GM12878 (cell line): ENCODE measurements around the gene PCCA. TPM values are rescaled to one million over a fixed set of nuclear protein-coding genes. Genes with fewer than 3 reads are reported as not detected.

Experiments used
- ATAC-seq: fragments of 200-7000 bp; cut with Tn5 transposase; 3 replicates; pipeline ENCODE4 v1.9.1; 2020; ENCODE audit warnings: mild to moderate bottlenecking, moderate library complexity
- BruUV-seq: library from RNA; stranded (reverse); fragments of 400-500 nt; replicated peaks from 2 replicates; lab custom pipeline; 2021; lab: Mats Ljungman, UMichigan
- CTCF ChIA-PET: fragments of 300-600 bp; sonication (Branson Sonifier 250); formaldehyde crosslinking; extraction: SDS; loops from one replicate; lab custom pipeline; 2021; ENCODE audit warnings: inconsistent platforms; lab: Yijun Ruan, JAX
- POLR2A ChIA-PET: fragments of 350-600 bp; formaldehyde crosslinking; extraction: SDS; loops from one replicate; lab custom pipeline; 2021; ENCODE audit warnings: inconsistent platforms; lab: Charles Lee
- RAD21 ChIA-PET: fragments of 300-600 bp; sonication (Branson Sonifier 250); formaldehyde crosslinking; loops from one replicate; lab custom pipeline; 2023; ENCODE audit warnings: antibody characterized with exemption; ENCODE audit not compliant: unreplicated experiment; lab: Charles Lee
- SMC1A ChIA-PET: fragments of 300-600 bp; sonication (Branson Sonifier 250); formaldehyde crosslinking; loops from one replicate; lab custom pipeline; 2023; ENCODE audit not compliant: unreplicated experiment, uncharacterized antibody; lab: Charles Lee
- DNase-seq: peaks from one replicate; pipeline ENCODE4 v3.0.0-alpha.2; 2011; ENCODE audit warnings: low read depth, low spot score
- FAIRE-seq: peaks from 3 replicates; lab custom pipeline; 2011; peaks lifted over from hg19 to GRCh38; lab: Jason Lieb, UNC
- H2AFZ ChIP-seq: 2 replicates; pipeline ENCODE4 v1.6.0; 2011; ENCODE audit warnings: low read depth, low read length, control low read depth; ENCODE audit not compliant: control insufficient read depth
- H3K27ac ChIP-seq: 2 replicates; pipeline ENCODE4 v1.5.1; 2011; ENCODE audit warnings: control low read depth; ENCODE audit not compliant: control insufficient read depth, insufficient read depth
- H3K27me3 ChIP-seq, 2 experiments: replicated peaks in 1 of 2; 2 replicates each; pipeline versions ENCODE4 v1.6.0 to v1.6.1; 2011; ENCODE audit warnings: low read length in 1 of 2; ENCODE audit not compliant: control insufficient read depth in 2 of 2, insufficient read depth in 2 of 2
- H3K36me3 ChIP-seq, 2 experiments: 2 replicates each; pipeline ENCODE4 v1.5.1; 2011; ENCODE audit warnings: low read length in 1 of 2; ENCODE audit not compliant: control insufficient read depth in 2 of 2, insufficient read depth in 2 of 2
- H3K4me1 ChIP-seq: 2 replicates; pipeline ENCODE4 v1.6.1; 2011; ENCODE audit warnings: mild to moderate bottlenecking, low read length, moderate library complexity, mixed read lengths; ENCODE audit not compliant: control insufficient read depth, insufficient read depth
- H3K4me2 ChIP-seq: 2 replicates; pipeline ENCODE4 v1.6.0; 2011; ENCODE audit warnings: control low read depth; ENCODE audit not compliant: control insufficient read depth, insufficient read depth
- H3K4me3 ChIP-seq: fragments of 200-600 bp; sonication (generic); 2 replicates; pipeline ENCODE4 v1.5.1; 2016
- H3K79me2 ChIP-seq: 2 replicates; pipeline ENCODE4 v1.6.0; 2011; ENCODE audit warnings: low read length; ENCODE audit not compliant: control insufficient read depth, insufficient read depth
- H3K9ac ChIP-seq: 2 replicates; pipeline ENCODE4 v1.8.0; 2011; ENCODE audit warnings: low read length, control low read depth, mixed read lengths; ENCODE audit not compliant: control insufficient read depth, insufficient read depth
- H3K9me3 ChIP-seq: replicated peaks from 3 replicates; pipeline ENCODE4 v1.5.1; 2011; ENCODE audit warnings: mild to moderate bottlenecking, low read length; ENCODE audit not compliant: control insufficient read depth, insufficient read depth
- H4K20me1 ChIP-seq: 2 replicates; pipeline ENCODE4 v1.6.0; 2011; ENCODE audit not compliant: control insufficient read depth, insufficient read depth
- BCLAF1 ChIP-seq: fragments of 450-650 bp; IDR thresholded peaks from 2 replicates; pipeline ENCODE4 v1.6.1; 2017; ENCODE audit warnings: antibody characterized with exemption, mild to moderate bottlenecking, moderate library complexity
- MTA3 ChIP-seq: IDR thresholded peaks from 2 replicates; pipeline ENCODE4 v1.6.1; 2012; ENCODE audit warnings: low read length, inconsistent platforms, borderline replicate concordance
- NR2F1 ChIP-seq: fragments of 450-650 bp; conservative IDR thresholded peaks from 2 replicates; pipeline ENCODE4 v1.6.1; 2017; ENCODE audit warnings: mild to moderate bottlenecking
- PML ChIP-seq: IDR thresholded peaks from 2 replicates; pipeline ENCODE4 v1.6.1; 2012; ENCODE audit warnings: low read length, inconsistent platforms
- SIX5 ChIP-seq: IDR thresholded peaks from 2 replicates; pipeline ENCODE4 v1.6.1; 2011; ENCODE audit warnings: mild to moderate bottlenecking, low read depth, low read length, moderate library complexity; ENCODE audit not compliant: severe bottlenecking
- ZBTB11 ChIP-seq: fragments of 450-650 bp; formaldehyde crosslinking; IDR thresholded peaks from 2 replicates; pipeline ENCODE4 v1.5.0; 2022; ENCODE audit warnings: mild to moderate bottlenecking, missing genetic modification characterization
- WGBS: methylation state at CpG from one replicate; pipeline ENCODE4 v1.1.6; 2016; ENCODE audit warnings: low lambda C conversion rate; ENCODE audit not compliant: insufficient replicate concordance, insufficient coverage; ENCODE audit errors: missing lambda C conversion rate; 5-methylcytosine and 5-hydroxymethylcytosine counted together
- in situ Hi-C: fragments of 300-500 bp; cut with MboI; formaldehyde crosslinking; loops from 9 replicates; pipeline ENCODE4 v1.14.3; 2018; ENCODE audit warnings: mixed read lengths
- intact Hi-C: fragments of 100-400 bp; cut with micrococcal nuclease; formaldehyde crosslinking; loops from one replicate; pipeline ENCODE4 v1.14.2; 2022; ENCODE audit not compliant: unreplicated experiment
- polyA plus RNA-seq, 11 experiments: library from polyadenylated mRNA; depleted of rRNA in 4 of 11; unstranded in 6 of 11; stranded (reverse) in 5 of 11; fragments of >200 nt; fragmentation: Nextera tagmentation in 4 of 11; fragmentation: Illumina TruSeq in 1 of 11; extraction: Ambion mirVana in 4 of 11; extraction: Trizol in 1 of 11; gene quantifications; 1 replicate in 1 of 11; 2 replicates in 10 of 11; pipeline versions ENCODE4 v1.2.1 to v1.2.3, GENCODE V29; 2011 to 2016; ENCODE audit warnings: inconsistent platforms in 2 of 11, missing spikeins in 2 of 11, low read depth in 1 of 11
- total RNA-seq, 4 experiments: library from RNA; depleted of rRNA in 3 of 4; stranded (reverse); fragments of >200 nt in 3 of 4; fragmentation: Illumina TruSeq in 1 of 4; extraction: Trizol in 1 of 4; gene quantifications; 2 replicates each; pipeline versions ENCODE4 v1.2.1 to v1.2.3, GENCODE V29; 2013 to 2021
- TF ChIP-seq, protein P1 (sequence below): IDR thresholded peaks from 2 replicates; pipeline ENCODE4 v1.6.1; 2011; ENCODE audit warnings: mild to moderate bottlenecking, low read depth, low read length, moderate library complexity; ENCODE audit not compliant: insufficient replicate concordance

The PCCA gene
- total and polyA plus RNA-seq, 10 of the 15 experiments (the other 5 are each of a cell fraction or from before 2014, with no cell fraction given): 5.9 to 18.2 (median 12.4) TPM

- no TSS peak for BruUV-seq
- no peaks in the 10 kb centered on the region for H3K27me3 ChIP-seq
- H3K36me3 ChIP-seq: no peaks in the 10 kb centered on the region
- no peaks in the 10 kb centered on the region for H4K20me1 ChIP-seq
- no peak overlapping the region for H3K4me2 ChIP-seq
- ChIA-PET POLR2A (no interaction called here), SMC1A (no interaction called here), CTCF (no interaction called here), RAD21 (no interaction called here)
- H3K4me3 ChIP-seq: no peak overlapping the region
- WGBS: 41% methylated on average over 3 of the region's 3 CpGs
- no peak overlapping the region for H3K9ac ChIP-seq
- ATAC-seq (no peak), FAIRE-seq (no peak), DNase-seq (no peak)
- in situ Hi-C loops: no loop called here
- no peak overlapping the region for H2AFZ ChIP-seq
- H3K9me3 ChIP-seq: no peaks in the 10 kb centered on the region
- no peak overlapping the region for H3K27ac ChIP-seq
- H3K79me2 ChIP-seq: no peaks in the 10 kb centered on the region
- H3K4me1 ChIP-seq: no peaks in the 10 kb centered on the region
- no peak for TF ChIP-seq NR2F1
- TF ChIP-seq PML: no peak
- TF ChIP-seq MTA3: no peak
- no peak for TF ChIP-seq SIX5
- TF ChIP-seq BCLAF1: no peak
- no peak for TF ChIP-seq ZBTB11 (CRISPR knock-in tag)
- TF ChIP-seq, protein P1, sequence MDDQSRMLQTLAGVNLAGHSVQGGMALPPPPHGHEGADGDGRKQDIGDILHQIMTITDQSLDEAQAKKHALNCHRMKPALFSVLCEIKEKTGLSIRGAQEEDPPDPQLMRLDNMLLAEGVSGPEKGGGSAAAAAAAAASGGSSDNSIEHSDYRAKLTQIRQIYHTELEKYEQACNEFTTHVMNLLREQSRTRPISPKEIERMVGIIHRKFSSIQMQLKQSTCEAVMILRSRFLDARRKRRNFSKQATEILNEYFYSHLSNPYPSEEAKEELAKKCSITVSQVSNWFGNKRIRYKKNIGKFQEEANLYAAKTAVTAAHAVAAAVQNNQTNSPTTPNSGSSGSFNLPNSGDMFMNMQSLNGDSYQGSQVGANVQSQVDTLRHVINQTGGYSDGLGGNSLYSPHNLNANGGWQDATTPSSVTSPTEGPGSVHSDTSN: no peak
- intact Hi-C loops: no loop called here
These were observed 260.7 kb downstream of the PCCA start for GRCh38 chr13:100349594-100349993.
